HepG2 (cell line): ENCODE data around the gene SH3BP2. TPM values are rescaled to one million over a fixed set of nuclear protein-coding genes. Genes with fewer than 3 reads are reported as not detected.

Experiments
- GPN1 ChIP-seq: sonication (generic); formaldehyde crosslinking; IDR thresholded peaks from 2 replicates; pipeline ENCODE4 v1.5.1; 2020; ENCODE audit warnings: missing genetic modification reagents, borderline replicate concordance
- HOXA7 ChIP-seq: sonication (generic); formaldehyde crosslinking; IDR thresholded peaks from 2 replicates; pipeline ENCODE4 v1.8.1; 2022; ENCODE audit warnings: mild to moderate bottlenecking, missing genetic modification reagents, moderate library complexity
- NFKB2 ChIP-seq: sonication (generic); formaldehyde crosslinking; IDR thresholded peaks from 2 replicates; pipeline ENCODE4 v1.4.0; 2020; ENCODE audit warnings: missing genetic modification reagents, borderline replicate concordance
- NKX3-1 ChIP-seq: sonication (generic); formaldehyde crosslinking; IDR thresholded peaks from 2 replicates; pipeline ENCODE4 v1.5.0; 2020; ENCODE audit warnings: missing genetic modification reagents
- ZHX2 ChIP-seq, 2 experiments: sonication (generic) in 1 of 2; formaldehyde crosslinking in 1 of 2; IDR thresholded peaks; 2 replicates each; pipeline versions ENCODE4 v1.6.1 to v1.9.0; 2014 to 2022; ENCODE audit warnings: antibody characterized with exemption in 1 of 2, borderline replicate concordance in 1 of 2, inconsistent platforms in 1 of 2, low read depth in 1 of 2, missing genetic modification reagents in 1 of 2
- ZNF24 ChIP-seq: fragments of 450-650 bp; IDR thresholded peaks from 2 replicates; pipeline ENCODE4 v1.6.1; 2017; ENCODE audit warnings: antibody characterized with exemption, mild to moderate bottlenecking
- ZNF282 ChIP-seq: fragments of 450-650 bp; IDR thresholded peaks from 2 replicates; pipeline ENCODE4 v1.6.1; 2018; ENCODE audit not compliant: partially characterized antibody
- ZNF646 ChIP-seq: sonication (generic); formaldehyde crosslinking; IDR thresholded peaks from 2 replicates; pipeline ENCODE4 v1.9.0; 2021; ENCODE audit warnings: mild to moderate bottlenecking, missing genetic modification reagents
- ZNF781 ChIP-seq: sonication (generic); formaldehyde crosslinking; IDR thresholded peaks from 2 replicates; pipeline ENCODE4 v1.5.1; 2020; ENCODE audit warnings: borderline replicate concordance, mild to moderate bottlenecking, missing genetic modification reagents; ENCODE audit errors: not compliant biosample characterization
- polyA plus RNA-seq, 8 experiments: library from polyadenylated mRNA; depleted of rRNA in 3 of 8; stranded (reverse) in 7 of 8; unstranded in 1 of 8; fragments of >200 nt; fragmentation: Illumina TruSeq in 4 of 8; extraction: Trizol in 4 of 8; gene quantifications; 2 replicates each; pipeline versions ENCODE4 v1.2.1 to v1.2.3, GENCODE V29; 2011 to 2016; ENCODE audit warnings: low read depth in 4 of 8, missing spikeins in 1 of 8, mixed read lengths in 1 of 8; ENCODE audit not compliant: insufficient read depth in 1 of 8
- total RNA-seq, 5 experiments: library from RNA; depleted of rRNA; stranded (reverse); fragments of >200 nt; fragmentation: Illumina TruSeq; extraction: Trizol; gene quantifications; 2 replicates each; pipeline ENCODE4 v1.2.3, GENCODE V29; 2016; ENCODE audit warnings: low read depth in 1 of 5
- TF ChIP-seq, protein P1 (sequence below): sonication (generic); formaldehyde crosslinking; IDR thresholded peaks from 2 replicates; pipeline ENCODE4 v1.5.0; 2020; ENCODE audit warnings: mild to moderate bottlenecking, missing genetic modification reagents

SH3BP2 gene
- total and polyA plus RNA-seq, 2 of the 13 experiments (the other 11 are each of a cell fraction or from before 2014, with no cell fraction given) = 16.9 to 34.5 TPM

DNA sequence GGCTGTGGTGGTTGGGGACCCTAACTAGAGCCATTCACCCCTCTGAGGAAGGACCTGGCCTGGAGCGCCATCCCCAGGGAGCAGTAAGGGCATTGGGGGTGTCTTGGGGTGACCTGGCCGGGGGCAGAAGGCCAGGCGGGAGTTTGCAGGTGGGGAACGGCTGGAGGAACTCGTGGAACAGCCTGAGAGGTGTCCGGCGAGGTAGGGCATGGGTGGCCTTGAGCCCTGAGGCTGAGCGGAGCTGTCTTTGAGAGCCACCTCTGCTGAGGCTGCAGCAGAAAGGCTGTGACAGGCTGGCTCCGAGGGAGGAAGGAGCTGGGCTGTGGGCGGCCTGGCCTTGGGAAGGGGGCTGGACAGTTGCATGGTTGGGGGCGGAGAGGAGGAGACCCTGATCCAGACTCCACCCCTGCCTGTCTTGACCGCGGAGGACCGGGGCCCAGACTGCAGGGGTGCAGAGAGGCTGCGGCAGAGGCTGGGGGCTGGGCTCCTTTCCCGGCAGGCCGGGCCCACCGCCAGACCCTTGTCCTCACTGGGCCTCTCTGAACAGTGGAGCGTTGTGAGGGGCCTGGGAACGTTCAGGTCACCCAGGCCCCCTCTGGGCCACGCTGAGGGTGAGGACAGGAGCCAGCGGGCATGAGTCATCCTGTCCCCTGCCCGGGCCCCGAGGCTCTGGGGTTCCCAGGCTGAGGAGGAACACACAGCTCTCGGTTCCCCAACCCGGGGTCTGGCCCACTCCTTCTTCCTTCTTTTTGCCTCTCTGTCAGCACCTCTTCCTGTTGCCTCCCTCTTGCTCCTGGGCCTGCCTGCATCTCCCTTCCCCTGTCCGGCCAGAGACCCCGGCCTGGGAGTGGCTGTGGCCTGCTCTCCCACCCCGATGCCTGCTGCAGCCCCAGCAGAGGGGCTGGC, 8.1 kb downstream of the SH3BP2 start (continued):
- TF ChIP-seq GPN1 (CRISPR knock-in tag) (no peak), ZNF781 (CRISPR knock-in tag) (peak; percentile 66), NFKB2 (CRISPR knock-in tag) (no peak), ZNF282 (no peak), NKX3-1 (no peak), ZNF646 (CRISPR knock-in tag) (no peak), ZHX2 (IDR thresholded peaks at IDR 0.05; ENCODE audit: low read depth) (no peak), ZHX2 (CRISPR knock-in tag; IDR thresholded peaks at IDR 0.05; ENCODE audit: borderline replicate concordance) (no peak), ZNF24 (no peak), HOXA7 (CRISPR knock-in tag) (no peak)
- TF ChIP-seq, protein P1, sequence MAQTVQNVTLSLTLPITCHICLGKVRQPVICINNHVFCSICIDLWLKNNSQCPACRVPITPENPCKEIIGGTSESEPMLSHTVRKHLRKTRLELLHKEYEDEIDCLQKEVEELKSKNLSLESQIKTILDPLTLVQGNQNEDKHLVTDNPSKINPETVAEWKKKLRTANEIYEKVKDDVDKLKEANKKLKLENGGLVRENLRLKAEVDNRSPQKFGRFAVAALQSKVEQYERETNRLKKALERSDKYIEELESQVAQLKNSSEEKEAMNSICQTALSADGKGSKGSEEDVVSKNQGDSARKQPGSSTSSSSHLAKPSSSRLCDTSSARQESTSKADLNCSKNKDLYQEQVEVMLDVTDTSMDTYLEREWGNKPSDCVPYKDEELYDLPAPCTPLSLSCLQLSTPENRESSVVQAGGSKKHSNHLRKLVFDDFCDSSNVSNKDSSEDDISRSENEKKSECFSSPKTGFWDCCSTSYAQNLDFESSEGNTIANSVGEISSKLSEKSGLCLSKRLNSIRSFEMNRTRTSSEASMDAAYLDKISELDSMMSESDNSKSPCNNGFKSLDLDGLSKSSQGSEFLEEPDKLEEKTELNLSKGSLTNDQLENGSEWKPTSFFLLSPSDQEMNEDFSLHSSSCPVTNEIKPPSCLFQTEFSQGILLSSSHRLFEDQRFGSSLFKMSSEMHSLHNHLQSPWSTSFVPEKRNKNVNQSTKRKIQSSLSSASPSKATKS = no peak
